Breast epithelium (tissue), 4 donors: ENCODE data around the gene SMURF1. TPM values are rescaled to one million over a fixed set of nuclear protein-coding genes. Genes with fewer than 3 reads are reported as not detected.

Source experiments
- DNase-seq, 2 donors: peaks; one replicate each; pipeline ENCODE4 v3.0.0-alpha.2; 2019; ENCODE audit warnings: low spot score in 2 of 2
- H3K27ac ChIP-seq, 2 donors: fragments of 200-600 bp; sonication (generic) in 1 of 2; one replicate each; pipeline ENCODE4 v1.5.1; 2016 to 2019; ENCODE audit warnings: mild to moderate bottlenecking in 1 of 2
- H3K27me3 ChIP-seq, 2 donors: fragments of 200-600 bp; sonication (generic) in 1 of 2; one replicate each; pipeline versions ENCODE4 v1.5.1 to v1.6.0; 2017 to 2019; ENCODE audit warnings: control low read depth in 1 of 2, mild to moderate bottlenecking in 1 of 2
- H3K36me3 ChIP-seq: fragments of 200-600 bp; one replicate; pipeline ENCODE4 v1.5.1; 2019
- H3K4me1 ChIP-seq, 2 donors: fragments of 200-600 bp; sonication (generic); one replicate each; pipeline ENCODE4 v1.5.1; 2016 to 2019; ENCODE audit warnings: control low read depth in 1 of 2
- H3K4me3 ChIP-seq, 3 donors: fragments of 200-600 bp; sonication (generic); 1 replicate in 2 of 3; 2 replicates in 1 of 3; pipeline ENCODE4 v1.5.1; 2016 to 2019; ENCODE audit warnings: mild to moderate bottlenecking in 3 of 3, moderate library complexity in 2 of 3
- H3K9me3 ChIP-seq, 2 donors: fragments of 200-600 bp; sonication (generic) in 1 of 2; one replicate each; pipeline ENCODE4 v1.5.1; 2016 to 2019; ENCODE audit warnings: control low read depth in 1 of 2
- POLR2A ChIP-seq: fragments of 450-650 bp; IDR thresholded peaks from one replicate; pipeline ENCODE4 v1.6.1; 2016; ENCODE audit warnings: antibody characterized with exemption, mild to moderate bottlenecking, moderate library complexity
- POLR2AphosphoS5 ChIP-seq, 3 donors: sonication (generic); formaldehyde crosslinking; IDR thresholded peaks; one replicate each; pipeline ENCODE4 v1.6.1; 2017; ENCODE audit warnings: antibody characterized with exemption in 3 of 3
- intact Hi-C: fragments of 100-400 bp; cut with DNase I; formaldehyde crosslinking; loops from one replicate; pipeline ENCODE4 v1.15.1; 2023; ENCODE audit warnings: low total_unique reads
- total RNA-seq, 3 donors: library from RNA; depleted of rRNA; stranded (reverse); fragments of >200 nt; gene quantifications; one replicate each; pipeline ENCODE4 v1.1.0, GENCODE V29; 2016
- TF ChIP-seq, protein P1 (sequence below), 3 donors: fragments of 450-650 bp; IDR thresholded peaks; one replicate each; pipeline ENCODE4 v1.5.1; 2016 to 2017; ENCODE audit warnings: antibody characterized with exemption in 3 of 3, mild to moderate bottlenecking in 3 of 3, moderate library complexity in 3 of 3

SMURF1 gene
- total RNA-seq, 3 donors from 2014 or later = 20.2 to 28.7 (median 25.9) TPM

DNA sequence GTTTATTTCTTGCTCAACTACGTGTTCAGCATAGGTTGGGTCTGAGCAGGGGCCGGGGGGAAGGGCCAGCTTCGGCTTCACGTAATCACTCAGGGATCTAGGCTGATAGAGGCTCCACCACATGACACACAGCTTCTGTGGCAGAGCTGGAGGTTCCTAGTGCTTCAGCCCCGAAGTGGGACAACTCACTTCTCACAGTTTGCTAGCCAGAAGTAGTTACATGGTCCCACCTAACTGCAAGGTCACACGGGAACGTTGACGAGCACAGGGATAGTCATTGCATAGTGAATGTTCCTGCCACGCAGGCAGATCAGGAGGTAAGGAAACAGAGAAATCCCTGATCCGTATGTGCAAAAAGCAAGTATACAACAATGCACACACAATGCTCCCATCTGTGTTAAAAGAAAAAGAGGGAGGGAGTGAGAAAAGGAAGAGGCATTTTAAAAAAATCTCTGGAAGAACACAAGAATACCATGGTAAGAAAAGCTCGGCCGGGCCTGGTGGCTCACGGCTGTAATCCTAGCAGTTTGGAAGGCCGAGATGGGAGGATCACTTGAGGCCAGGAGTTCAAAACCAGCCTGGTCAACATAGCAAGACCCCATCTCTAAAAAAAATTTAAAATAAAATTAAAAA is 16.9 kb downstream of the SMURF1 start:
- H3K27ac ChIP-seq = peak overlapping the region in 1 of 2 donors; percentile 7
- DNase-seq = no peak
- intact Hi-C loops = no loop called here
- no peak overlapping the region for H3K4me3 ChIP-seq
- no peaks in the 10 kb centered on the region for H3K36me3 ChIP-seq
- no peaks in the 10 kb centered on the region for H3K27me3 ChIP-seq
- peaks cover under 1 to 6% of the 10 kb centered on the region in 2 donors for H3K4me1 ChIP-seq
- TF ChIP-seq POLR2A (no peak), POLR2AphosphoS5 (IDR thresholded peaks at IDR 0.05) (no peak)
- TF ChIP-seq, protein P1, sequence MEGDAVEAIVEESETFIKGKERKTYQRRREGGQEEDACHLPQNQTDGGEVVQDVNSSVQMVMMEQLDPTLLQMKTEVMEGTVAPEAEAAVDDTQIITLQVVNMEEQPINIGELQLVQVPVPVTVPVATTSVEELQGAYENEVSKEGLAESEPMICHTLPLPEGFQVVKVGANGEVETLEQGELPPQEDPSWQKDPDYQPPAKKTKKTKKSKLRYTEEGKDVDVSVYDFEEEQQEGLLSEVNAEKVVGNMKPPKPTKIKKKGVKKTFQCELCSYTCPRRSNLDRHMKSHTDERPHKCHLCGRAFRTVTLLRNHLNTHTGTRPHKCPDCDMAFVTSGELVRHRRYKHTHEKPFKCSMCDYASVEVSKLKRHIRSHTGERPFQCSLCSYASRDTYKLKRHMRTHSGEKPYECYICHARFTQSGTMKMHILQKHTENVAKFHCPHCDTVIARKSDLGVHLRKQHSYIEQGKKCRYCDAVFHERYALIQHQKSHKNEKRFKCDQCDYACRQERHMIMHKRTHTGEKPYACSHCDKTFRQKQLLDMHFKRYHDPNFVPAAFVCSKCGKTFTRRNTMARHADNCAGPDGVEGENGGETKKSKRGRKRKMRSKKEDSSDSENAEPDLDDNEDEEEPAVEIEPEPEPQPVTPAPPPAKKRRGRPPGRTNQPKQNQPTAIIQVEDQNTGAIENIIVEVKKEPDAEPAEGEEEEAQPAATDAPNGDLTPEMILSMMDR (IDR thresholded peaks at IDR 0.05) = no peak
- H3K9me3 ChIP-seq = no peaks in the 10 kb centered on the region

DNA sequence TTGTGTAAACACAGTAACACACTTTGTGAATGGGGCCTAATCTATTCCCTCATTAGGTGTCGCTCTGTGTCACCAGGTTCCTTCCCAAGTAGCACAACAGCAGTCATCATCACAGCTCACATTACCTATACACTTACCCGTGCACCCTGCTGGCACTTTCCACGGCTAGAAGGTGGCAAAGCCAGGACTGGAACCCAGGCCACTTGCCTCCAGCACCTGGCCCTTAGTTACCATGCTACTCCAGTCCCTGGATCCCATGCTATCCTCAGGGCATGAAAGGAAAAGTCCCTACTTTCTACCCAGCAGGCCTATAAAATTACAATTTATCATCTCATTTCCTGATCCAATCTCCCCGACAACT is 18.4 kb downstream of the SMURF1 start:
- no peak overlapping the region for H3K4me3 ChIP-seq
- no peaks in the 10 kb centered on the region for H3K36me3 ChIP-seq
- intact Hi-C loops = no loop called here
- H3K27me3 ChIP-seq = no peaks in the 10 kb centered on the region
- H3K27ac ChIP-seq = peak overlapping the region; percentile 30 to 57
- DNase-seq = no peak
- peaks cover 0 to 6% of the 10 kb centered on the region in 2 donors for H3K4me1 ChIP-seq
- TF ChIP-seq, protein P1 (IDR thresholded peaks at IDR 0.05) = no peak
- H3K9me3 ChIP-seq = no peaks in the 10 kb centered on the region

DNA sequence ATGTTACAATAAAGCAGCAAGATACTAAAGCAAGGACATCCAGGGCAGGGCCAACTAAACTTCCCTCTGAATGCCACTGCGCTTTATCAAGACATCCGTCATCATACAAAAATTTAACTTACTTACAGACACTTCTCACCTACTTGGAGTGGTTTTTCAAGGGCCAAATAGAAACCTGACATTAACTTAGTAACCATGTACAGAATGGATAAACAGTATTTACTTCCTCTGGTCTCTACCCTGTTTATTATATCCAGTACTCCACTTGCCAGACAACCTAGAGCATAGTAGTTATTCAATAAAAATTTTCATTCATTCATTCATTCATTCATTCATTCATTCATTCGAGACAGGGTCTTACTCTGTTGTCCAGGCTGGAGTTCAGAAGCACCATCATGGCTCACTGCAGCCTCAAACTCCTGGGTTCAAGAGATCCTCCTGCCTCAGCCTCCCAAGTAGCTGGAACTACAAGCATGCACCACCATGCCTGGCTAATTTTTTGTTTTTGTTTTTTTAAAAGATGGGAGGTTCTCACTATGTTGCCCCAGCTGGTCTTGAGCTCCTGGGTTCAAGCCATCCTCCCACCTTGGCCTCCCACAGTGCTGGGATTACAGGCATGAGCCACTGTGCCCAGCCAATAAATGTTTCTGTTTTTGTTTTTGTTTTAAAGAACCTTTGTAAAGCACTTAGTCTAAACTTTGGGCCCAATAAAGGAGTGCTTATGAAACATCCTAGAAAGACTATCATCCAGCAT is 19.0 kb downstream of the SMURF1 start:
- TF ChIP-seq POLR2A (no peak), POLR2AphosphoS5 (IDR thresholded peaks at IDR 0.05) (no peak)
- TF ChIP-seq, protein P1 (IDR thresholded peaks at IDR 0.05) = no peak
- peak overlapping the region; percentile 57 to 74 for H3K27ac ChIP-seq
- peaks cover 0 to 6% of the 10 kb centered on the region in 2 donors for H3K4me1 ChIP-seq
- H3K4me3 ChIP-seq = no peak overlapping the region
- no peaks in the 10 kb centered on the region for H3K36me3 ChIP-seq
- no peaks in the 10 kb centered on the region for H3K27me3 ChIP-seq
- intact Hi-C loops = no loop called here
- no peaks in the 10 kb centered on the region for H3K9me3 ChIP-seq
- DNase-seq = no peak

DNA sequence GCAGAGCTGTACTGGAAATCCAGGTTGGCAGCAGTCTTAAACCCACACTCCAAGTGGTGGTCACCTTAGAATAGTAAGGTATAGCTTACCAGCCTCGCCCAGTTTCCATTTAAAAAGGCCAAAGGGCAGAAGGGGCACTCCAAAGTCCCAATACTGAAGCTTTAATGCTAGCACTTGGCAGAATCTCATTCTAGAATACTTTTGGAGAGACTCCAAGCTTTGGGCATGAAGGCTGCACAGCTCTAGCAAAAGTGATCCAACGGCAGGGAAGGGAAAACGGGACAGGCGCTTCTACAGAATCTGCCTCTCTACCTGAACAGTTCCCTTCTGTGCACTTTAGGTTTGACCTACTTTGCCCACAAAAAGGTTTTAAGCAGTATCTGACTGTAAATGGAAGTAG is 19.7 kb downstream of the SMURF1 start:
- Histone ChIP-seq H3K27ac (peak overlapping the region; percentile 41 to 74), H3K36me3 (no peaks in the 10 kb centered on the region), H3K4me3 (no peak overlapping the region), H3K9me3 (no peaks in the 10 kb centered on the region), H3K4me1 (peaks cover 0 to 6% of the 10 kb centered on the region in 2 donors), H3K27me3 (no peaks in the 10 kb centered on the region)
- TF ChIP-seq POLR2AphosphoS5 (IDR thresholded peaks at IDR 0.05) = no peak
- no peak for DNase-seq
- intact Hi-C loops = no loop called here

DNA sequence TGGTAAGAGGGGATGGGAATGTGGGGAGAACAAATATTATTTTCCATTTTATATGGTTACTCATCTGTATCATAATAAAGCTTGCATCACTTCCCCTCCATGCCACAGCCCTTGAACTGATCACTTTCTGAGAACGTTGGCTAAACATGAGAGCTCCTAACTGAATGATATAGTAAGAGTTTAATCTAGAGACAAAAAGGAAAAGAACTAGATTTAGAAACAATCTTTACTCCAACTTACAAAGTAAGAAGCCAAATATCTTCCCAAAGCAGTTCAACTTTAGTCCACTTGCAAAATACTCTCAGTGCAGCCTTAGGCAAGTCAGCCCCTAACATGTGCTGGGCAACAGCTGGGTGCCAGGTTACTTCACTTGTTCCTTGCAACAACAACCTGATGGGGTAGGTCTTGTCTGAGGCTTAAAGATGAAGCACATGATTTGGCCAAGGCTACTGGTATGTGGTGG is 20.3 kb downstream of the SMURF1 start:
- TF ChIP-seq POLR2AphosphoS5 (IDR thresholded peaks at IDR 0.05) = peak in 2 of 3 donors; percentile 41 to 43
- no peak for TF ChIP-seq POLR2A
- peak in 1 of 2 donors; percentile 60 for DNase-seq
- Histone ChIP-seq H3K9me3 (no peaks in the 10 kb centered on the region), H3K27ac (peak overlapping the region; percentile 41 to 74), H3K36me3 (no peaks in the 10 kb centered on the region), H3K4me1 (peaks cover 0 to 6% of the 10 kb centered on the region in 2 donors), H3K4me3 (no peak overlapping the region), H3K27me3 (no peaks in the 10 kb centered on the region)
- intact Hi-C loops = no loop called here

DNA sequence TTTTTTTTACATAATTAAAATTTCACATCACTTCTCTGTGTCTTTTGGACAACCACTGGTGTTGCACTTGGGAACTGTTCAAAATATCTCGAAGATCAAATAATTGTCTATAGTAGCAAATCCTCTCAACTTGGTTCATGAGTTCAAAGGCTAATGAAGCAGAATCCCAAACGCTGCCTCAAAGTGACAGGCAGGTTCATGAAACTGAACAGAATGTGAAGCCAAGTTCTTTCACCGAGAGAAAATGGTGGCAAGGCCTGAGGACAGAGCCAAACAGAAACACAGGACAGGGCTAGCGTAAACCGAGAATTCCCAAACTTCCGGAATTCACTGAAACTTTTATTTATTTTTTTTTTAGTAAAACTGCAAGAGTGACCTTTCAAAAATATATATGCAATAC is 21.1 kb downstream of the SMURF1 start:
- peaks cover 0 to 6% of the 10 kb centered on the region in 2 donors for H3K4me1 ChIP-seq
- H3K27me3 ChIP-seq = no peaks in the 10 kb centered on the region
- TF ChIP-seq POLR2AphosphoS5 (IDR thresholded peaks at IDR 0.05) (no peak), POLR2A (no peak)
- TF ChIP-seq, protein P1 (IDR thresholded peaks at IDR 0.05) = no peak
- DNase-seq = no peak
- intact Hi-C loops = no loop called here
- peak overlapping the region in 1 of 2 donors; percentile 74 for H3K27ac ChIP-seq
- no peak overlapping the region for H3K4me3 ChIP-seq
- no peaks in the 10 kb centered on the region for H3K36me3 ChIP-seq
- no peaks in the 10 kb centered on the region for H3K9me3 ChIP-seq
